ENCODE results near the gene LTC4S. TPM values are rescaled to one million over a fixed set of nuclear protein-coding genes. Genes with fewer than 3 reads are reported as not detected.

Gene LTC4S
- polyA plus RNA-seq, 1 experiment = 0.40 TPM

DNA sequence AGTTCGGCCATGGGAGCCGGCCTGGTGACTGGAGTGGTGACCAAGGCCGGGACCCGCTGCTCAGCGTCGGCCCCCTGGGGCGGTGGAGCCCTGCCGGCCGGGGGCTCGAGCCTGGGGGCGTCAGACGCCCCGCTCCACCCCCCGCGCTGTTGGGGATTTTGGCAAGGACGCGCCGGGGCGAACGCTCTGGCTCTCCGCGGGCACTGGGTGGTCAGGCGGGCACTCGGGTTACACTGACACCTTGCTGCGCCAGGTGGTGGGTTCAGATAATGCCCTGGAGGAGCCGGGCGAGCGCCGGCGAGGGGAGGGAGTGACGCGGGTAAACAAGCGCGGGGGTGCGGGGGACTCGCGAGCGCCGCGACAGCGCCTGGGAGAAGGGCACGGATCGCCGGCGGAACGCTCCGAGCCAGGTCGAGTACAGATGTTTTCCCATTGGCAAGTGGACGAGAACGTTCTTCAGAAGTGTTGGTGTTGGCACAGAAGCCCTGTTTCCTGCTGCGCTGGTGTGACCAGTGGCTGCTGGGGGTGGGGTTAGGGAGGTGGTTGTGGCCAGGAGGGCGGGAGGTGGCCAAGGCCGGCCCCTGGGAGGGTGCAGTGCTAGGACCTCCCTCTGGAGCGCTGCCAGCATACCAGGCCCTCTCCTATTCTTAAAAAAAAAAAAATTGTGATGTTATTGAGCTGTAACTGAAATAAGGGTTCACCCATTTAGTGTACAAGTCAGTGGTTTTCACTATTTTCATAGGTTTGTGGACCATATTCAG, 27.7 kb downstream of the LTC4S start:
- CTCF ChIA-PET = interaction anchor here (2.1 kb wide), 1 partner anchor 20 kb away, joined by 6 read pairs; no protein-coding TSS in a partner anchor
- peak; percentile 75 for DNase-seq (ENCODE audit: low read depth, low spot score)
- peak overlapping the region; percentile 94 for H3K4me3 ChIP-seq (ENCODE audit: low read depth, low read length)
- POLR2A ChIA-PET = interaction anchor here (0.5 to 1.5 kb wide), 12 partner anchors 9 to 225 kb away, joined by 3 to 14 read pairs (median 6); partner anchors contain the start of gene MAML1
- H3K9me3 ChIP-seq (ENCODE audit: control insufficient read depth, insufficient read depth, low read length) = no peaks in the 10 kb centered on the region; the same call in 1 of the 2 replicates
- H3K27ac ChIP-seq (ENCODE audit: low read depth, low read length) = peak overlapping the region; percentile 73
- TF ChIP-seq, protein P1, sequence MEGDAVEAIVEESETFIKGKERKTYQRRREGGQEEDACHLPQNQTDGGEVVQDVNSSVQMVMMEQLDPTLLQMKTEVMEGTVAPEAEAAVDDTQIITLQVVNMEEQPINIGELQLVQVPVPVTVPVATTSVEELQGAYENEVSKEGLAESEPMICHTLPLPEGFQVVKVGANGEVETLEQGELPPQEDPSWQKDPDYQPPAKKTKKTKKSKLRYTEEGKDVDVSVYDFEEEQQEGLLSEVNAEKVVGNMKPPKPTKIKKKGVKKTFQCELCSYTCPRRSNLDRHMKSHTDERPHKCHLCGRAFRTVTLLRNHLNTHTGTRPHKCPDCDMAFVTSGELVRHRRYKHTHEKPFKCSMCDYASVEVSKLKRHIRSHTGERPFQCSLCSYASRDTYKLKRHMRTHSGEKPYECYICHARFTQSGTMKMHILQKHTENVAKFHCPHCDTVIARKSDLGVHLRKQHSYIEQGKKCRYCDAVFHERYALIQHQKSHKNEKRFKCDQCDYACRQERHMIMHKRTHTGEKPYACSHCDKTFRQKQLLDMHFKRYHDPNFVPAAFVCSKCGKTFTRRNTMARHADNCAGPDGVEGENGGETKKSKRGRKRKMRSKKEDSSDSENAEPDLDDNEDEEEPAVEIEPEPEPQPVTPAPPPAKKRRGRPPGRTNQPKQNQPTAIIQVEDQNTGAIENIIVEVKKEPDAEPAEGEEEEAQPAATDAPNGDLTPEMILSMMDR (IDR thresholded peaks at IDR 0.05; ENCODE audit: low read depth, low read length) = no peak
- H3K27me3 ChIP-seq (ENCODE audit: control insufficient read depth, insufficient read depth, low read length) = no peaks in the 10 kb centered on the region

DNA sequence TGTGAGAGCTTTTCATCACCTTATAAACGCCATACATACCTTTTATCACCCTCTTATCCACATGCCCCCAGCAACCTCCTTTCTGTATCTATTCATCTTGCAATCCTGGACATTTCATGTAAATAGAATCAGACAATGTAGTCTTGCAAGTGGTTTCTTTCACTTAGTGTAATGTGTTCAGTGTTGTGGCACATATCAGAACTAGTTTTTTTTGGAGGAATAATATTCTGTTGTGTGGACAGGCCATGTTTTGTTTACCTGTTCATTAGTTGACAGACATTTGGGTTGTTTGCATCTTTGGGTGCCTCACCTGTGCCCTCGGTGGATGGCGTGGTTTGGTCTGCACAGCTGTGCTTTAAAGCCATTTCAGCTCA, 28.3 kb downstream of the LTC4S start:
- POLR2A ChIA-PET = interaction anchor here (0.6 to 1.1 kb wide), 6 partner anchors 10 to 210 kb away, joined by 3 to 9 read pairs (median 4); no protein-coding TSS in a partner anchor
- DNase-seq (ENCODE audit: low read depth, low spot score) = no peak
- Histone ChIP-seq H3K9me3 (ENCODE audit: control insufficient read depth, insufficient read depth, low read length) (no peaks in the 10 kb centered on the region; the same call in 1 of the 2 replicates), H3K27ac (ENCODE audit: low read depth, low read length) (peak overlapping the region; percentile 21), H3K27me3 (ENCODE audit: control insufficient read depth, insufficient read depth, low read length) (no peaks in the 10 kb centered on the region), H3K4me3 (ENCODE audit: low read depth, low read length) (peak overlapping the region; percentile 94)
- CTCF ChIA-PET = interaction anchor here (2.1 kb wide), 1 partner anchor 20 kb away, joined by 6 read pairs; no protein-coding TSS in a partner anchor
- TF ChIP-seq, protein P1 (IDR thresholded peaks at IDR 0.05; ENCODE audit: low read depth, low read length) = no peak

DNA sequence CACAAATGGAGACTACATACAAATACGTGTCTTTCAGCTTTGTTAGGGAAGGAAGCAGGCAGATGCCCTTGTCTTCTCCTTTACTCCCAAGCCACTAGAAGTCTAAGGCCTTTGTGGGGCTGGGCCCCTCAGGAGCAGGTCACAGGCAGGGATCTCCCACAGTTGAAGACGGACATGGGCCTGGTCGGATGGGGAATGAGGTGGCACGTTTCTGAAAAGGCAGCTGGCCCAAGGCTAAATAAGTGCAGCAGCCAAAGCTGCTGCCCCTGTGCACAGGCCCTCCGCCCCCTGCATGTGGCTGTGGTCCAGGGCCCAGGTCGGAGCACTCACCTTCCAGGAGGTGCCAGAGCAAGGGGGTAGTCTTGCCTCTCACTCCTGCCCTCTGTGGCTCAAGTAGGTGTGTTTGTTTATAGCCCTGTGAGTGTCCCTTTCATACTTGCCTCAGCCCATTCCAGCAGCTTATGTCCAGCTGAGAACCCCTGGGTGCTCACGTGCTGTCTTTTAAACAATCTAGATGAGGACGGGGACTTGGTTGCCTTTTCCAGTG, 28.7 kb downstream of the LTC4S start:
- ChIA-PET POLR2A (interaction anchor here (0.6 to 1.1 kb wide), 7 partner anchors 10 to 211 kb away, joined by 3 to 12 read pairs (median 5); no protein-coding TSS in a partner anchor), CTCF (interaction anchor here (2.1 kb wide), 1 partner anchor 21 kb away, joined by 6 read pairs; no protein-coding TSS in a partner anchor)
- peak overlapping the region; percentile 21 for H3K27ac ChIP-seq (ENCODE audit: low read depth, low read length)
- no peaks in the 10 kb centered on the region; the same call in 1 of the 2 replicates for H3K9me3 ChIP-seq (ENCODE audit: control insufficient read depth, insufficient read depth, low read length)
- TF ChIP-seq, protein P1 (IDR thresholded peaks at IDR 0.05; ENCODE audit: low read depth, low read length) = no peak
- DNase-seq (ENCODE audit: low read depth, low spot score) = no peak
- H3K27me3 ChIP-seq (ENCODE audit: control insufficient read depth, insufficient read depth, low read length) = no peaks in the 10 kb centered on the region
- peak overlapping the region; percentile 94 for H3K4me3 ChIP-seq (ENCODE audit: low read depth, low read length)

DNA sequence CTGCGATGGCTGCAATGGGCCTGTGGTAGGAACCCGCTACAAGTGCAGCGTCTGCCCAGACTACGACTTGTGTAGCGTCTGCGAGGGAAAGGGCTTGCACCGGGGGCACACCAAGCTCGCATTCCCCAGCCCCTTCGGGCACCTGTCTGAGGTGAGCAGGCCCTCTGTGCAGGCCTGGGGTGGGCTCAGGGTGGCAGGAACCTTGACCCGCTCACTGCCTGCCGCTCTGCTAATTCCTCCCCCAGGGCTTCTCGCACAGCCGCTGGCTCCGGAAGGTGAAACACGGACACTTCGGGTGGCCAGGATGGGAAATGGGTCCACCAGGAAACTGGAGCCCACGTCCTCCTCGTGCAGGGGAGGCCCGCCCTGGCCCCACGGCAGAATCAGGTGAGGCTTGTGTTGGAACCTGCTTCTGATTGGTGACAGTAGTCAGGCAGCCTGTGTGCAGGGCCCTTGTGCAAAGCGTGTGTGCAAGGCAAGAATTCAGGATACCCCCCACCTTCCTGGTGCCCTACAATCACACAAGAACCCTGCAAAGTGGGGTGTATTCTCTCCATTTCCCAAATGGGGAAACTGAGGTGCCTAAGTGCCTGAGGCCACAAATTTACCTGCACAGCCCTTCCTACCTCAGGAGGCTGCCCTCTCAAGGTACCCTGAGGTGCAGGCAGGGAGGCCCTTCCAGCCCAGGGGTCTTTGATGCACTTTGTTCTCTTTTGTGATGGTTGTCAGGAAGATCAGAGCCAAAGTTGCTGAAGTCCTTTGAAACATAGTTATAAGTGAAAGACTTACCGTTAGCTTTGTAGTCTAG, 30.4 kb downstream of the LTC4S start:
- no peak for DNase-seq (ENCODE audit: low read depth, low spot score)
- Histone ChIP-seq H3K27me3 (ENCODE audit: control insufficient read depth, insufficient read depth, low read length) (no peaks in the 10 kb centered on the region), H3K27ac (ENCODE audit: low read depth, low read length) (peak overlapping the region; percentile 21), H3K9me3 (ENCODE audit: control insufficient read depth, insufficient read depth, low read length) (peaks cover 4% of the 10 kb centered on the region), H3K4me3 (ENCODE audit: low read depth, low read length) (peak overlapping the region; percentile 94)
- POLR2A ChIA-PET = interaction anchor here (1.1 kb wide), 1 partner anchor 8 kb away, joined by 3 read pairs; no protein-coding TSS in a partner anchor
- TF ChIP-seq, protein P1 (IDR thresholded peaks at IDR 0.05; ENCODE audit: low read depth, low read length) = no peak
- CTCF ChIA-PET = no interaction called here

All from AG04450 (cell line).